ENCODE results near the gene TARBP1.
"Not testable (repeated sequence)": the region's sequence is repeated elsewhere in the genome, so short reads cannot be mapped to it uniquely, and the experiment has no call there.

TARBP1 gene, protein sequence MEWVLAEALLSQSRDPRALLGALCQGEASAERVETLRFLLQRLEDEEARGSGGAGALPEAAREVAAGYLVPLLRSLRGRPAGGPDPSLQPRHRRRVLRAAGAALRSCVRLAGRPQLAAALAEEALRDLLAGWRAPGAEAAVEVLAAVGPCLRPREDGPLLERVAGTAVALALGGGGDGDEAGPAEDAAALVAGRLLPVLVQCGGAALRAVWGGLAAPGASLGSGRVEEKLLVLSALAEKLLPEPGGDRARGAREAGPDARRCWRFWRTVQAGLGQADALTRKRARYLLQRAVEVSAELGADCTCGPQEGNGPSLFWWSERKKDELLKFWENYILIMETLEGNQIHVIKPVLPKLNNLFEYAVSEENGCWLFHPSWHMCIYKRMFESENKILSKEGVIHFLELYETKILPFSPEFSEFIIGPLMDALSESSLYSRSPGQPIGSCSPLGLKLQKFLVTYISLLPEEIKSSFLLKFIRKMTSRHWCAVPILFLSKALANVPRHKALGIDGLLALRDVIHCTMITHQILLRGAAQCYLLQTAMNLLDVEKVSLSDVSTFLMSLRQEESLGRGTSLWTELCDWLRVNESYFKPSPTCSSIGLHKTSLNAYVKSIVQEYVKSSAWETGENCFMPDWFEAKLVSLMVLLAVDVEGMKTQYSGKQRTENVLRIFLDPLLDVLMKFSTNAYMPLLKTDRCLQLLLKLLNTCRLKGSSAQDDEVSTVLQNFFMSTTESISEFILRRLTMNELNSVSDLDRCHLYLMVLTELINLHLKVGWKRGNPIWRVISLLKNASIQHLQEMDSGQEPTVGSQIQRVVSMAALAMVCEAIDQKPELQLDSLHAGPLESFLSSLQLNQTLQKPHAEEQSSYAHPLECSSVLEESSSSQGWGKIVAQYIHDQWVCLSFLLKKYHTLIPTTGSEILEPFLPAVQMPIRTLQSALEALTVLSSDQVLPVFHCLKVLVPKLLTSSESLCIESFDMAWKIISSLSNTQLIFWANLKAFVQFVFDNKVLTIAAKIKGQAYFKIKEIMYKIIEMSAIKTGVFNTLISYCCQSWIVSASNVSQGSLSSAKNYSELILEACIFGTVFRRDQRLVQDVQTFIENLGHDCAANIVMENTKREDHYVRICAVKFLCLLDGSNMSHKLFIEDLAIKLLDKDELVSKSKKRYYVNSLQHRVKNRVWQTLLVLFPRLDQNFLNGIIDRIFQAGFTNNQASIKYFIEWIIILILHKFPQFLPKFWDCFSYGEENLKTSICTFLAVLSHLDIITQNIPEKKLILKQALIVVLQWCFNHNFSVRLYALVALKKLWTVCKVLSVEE (N-terminal part only)

DNA sequence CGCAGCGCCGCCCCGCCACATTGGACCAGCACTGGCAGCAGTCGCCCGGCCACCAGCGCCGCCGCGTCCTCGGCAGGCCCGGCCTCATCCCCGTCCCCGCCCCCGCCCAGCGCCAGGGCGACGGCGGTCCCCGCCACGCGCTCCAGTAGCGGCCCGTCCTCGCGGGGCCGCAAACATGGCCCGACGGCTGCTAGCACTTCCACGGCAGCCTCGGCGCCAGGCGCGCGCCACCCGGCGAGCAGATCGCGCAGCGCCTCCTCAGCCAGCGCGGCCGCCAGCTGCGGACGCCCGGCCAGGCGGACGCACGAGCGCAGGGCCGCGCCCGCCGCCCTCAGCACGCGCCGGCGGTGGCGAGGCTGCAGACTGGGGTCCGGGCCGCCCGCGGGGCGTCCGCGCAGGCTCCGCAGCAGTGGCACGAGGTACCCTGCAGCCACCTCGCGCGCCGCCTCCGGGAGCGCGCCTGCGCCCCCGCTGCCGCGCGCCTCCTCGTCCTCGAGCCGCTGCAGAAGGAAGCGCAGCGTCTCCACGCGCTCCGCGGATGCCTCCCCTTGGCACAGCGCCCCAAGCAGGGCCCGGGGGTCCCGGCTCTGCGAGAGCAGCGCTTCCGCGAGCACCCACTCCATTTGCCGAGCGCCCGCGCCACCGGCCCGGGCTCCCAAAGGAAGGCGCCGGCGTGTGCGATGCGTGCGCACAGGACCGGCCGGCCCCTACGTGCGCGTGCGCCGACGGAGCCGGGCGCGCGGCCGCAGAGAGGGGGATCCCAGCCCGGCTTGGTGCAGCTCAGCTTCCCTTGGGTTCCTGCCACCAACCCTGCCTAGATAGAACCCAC, at the start of gene TARBP1:
TSS of gene TARBP1 (minus strand) at position 699 of the 829 bp plus-strand sequence. CDS start at position 623, 76 bp downstream.
- peak; percentile 78 for DNase-seq

DNA sequence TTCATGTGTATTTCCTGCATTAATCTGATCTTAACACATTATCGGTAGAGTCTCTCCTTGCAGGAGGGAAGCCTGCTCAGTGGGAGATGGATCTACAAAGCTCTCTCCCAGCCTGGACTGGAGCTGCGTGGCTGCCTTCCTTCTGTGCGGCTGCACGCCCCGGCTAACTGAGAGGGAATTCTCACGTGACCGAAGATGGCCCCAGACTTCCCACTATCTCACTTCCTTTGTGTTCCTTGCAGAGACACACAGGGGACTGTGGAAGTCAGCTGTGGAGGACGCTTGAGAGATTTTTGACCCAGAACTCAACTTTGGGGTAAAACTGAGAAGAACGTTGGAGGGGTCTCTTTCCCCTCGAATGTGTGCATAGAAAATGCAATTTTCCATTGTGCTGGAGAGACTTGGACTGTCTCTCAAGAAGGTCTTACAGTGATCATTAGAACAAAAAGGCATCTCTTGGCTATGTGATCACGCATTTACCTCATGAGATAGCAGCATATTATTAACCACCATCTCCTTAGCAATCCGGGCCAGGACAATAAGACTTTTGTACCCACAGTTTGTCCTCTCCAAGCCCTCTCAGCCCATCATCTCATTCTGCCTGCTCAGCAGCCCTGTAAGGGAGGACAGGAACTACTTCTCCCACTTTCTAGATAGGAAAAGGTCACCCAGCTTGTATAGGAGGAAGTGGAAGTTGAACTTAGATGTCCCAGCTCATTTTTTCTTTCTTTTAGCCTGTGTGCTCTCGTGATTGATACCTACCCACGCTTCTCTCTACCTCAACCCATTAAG, 49.3 kb upstream of the TARBP1 start:
- DNase-seq: no peak

DNA sequence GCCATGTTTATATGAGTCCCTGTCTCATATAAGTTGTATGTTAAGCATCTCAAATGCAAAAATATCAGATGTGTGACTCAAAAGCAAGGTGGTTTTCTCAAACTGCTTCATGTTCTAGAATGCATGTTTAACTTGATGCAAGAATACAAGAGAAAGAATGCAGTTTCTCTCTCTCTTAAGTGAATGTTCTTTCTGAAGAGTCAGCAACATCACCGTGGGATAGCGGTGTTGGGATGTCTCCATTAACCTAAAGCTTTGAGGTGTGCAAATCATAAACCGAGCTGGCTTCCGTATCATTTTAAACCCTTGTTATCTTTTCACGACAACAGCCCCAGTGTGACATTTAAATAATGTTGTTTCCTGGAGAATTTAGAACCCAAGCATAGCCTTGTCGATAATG, 48.4 kb upstream of the TARBP1 start:
- DNase-seq: no peak

DNA sequence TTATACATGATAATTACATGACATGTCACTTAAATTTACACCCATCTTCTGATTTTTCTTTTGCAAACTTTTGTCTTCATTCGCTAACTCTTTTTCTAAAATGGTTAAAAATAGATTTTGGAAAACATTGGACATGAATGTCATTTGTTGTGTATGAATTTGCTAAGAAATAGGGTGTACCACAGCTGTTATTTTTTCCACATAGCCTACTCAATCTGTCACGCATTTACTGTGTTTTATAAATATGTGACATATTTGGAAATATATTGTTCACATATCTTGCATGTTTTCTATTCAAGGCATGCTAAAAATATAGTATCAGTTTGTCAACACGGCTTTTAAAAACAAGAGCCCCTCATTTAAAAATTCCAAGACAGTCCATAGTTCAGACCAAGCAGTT, 47.9 kb upstream of the TARBP1 start:
- DNase-seq: no peak

DNA sequence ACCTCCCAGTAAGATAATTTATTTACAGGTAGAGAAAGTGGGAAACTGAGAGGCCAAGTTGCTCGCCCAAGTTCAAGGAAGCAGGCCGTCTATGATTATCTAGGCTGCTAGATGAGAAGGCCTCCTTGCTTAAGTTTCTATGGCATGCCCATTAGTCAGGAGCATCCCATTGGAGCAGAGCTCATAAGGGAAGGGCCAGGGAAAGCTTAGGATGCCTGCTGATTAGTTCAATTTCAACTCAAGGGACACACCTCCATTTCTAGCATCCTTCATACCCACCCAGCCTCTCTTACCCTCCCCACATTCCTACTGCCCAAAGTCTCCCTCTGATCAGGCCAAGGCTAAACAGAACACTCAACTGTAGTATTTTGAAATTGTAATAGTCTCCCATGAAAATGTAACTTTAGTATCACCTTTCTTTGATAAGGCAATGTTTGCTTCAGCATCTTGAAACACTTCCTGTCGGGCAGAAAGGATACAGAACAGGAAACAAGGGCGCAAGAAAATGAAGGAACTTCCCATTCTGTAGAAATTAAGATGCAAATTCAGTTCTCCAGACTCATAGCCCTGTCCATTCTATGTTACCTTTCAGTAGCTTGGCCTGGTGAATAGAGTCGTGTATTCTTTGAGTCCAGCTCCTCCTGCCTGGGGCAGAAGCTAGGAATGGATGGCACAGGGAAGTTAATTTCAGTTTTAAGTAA, 46.3 kb upstream of the TARBP1 start:
- no peak for DNase-seq

DNA sequence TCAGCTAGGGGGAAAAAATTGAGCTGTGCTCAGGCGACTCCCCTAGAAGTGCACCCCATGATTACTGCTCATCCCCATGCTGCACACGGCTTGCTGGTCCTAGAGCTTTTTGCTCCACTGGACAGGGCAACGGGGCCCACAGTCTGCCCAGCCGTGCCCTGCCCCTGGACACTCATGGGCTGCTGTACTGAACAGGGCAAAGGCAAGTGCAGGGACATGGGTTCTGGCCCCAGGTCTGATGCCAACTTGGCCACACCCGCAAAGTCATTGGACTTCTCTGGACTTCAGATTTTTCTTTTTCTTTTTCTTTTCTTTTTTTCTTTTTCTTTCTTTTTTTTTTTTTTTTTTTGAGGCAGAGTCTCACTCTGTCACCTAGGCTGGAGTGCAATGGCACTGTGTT, 42.9 kb upstream of the TARBP1 start:
- no peak for DNase-seq

DNA sequence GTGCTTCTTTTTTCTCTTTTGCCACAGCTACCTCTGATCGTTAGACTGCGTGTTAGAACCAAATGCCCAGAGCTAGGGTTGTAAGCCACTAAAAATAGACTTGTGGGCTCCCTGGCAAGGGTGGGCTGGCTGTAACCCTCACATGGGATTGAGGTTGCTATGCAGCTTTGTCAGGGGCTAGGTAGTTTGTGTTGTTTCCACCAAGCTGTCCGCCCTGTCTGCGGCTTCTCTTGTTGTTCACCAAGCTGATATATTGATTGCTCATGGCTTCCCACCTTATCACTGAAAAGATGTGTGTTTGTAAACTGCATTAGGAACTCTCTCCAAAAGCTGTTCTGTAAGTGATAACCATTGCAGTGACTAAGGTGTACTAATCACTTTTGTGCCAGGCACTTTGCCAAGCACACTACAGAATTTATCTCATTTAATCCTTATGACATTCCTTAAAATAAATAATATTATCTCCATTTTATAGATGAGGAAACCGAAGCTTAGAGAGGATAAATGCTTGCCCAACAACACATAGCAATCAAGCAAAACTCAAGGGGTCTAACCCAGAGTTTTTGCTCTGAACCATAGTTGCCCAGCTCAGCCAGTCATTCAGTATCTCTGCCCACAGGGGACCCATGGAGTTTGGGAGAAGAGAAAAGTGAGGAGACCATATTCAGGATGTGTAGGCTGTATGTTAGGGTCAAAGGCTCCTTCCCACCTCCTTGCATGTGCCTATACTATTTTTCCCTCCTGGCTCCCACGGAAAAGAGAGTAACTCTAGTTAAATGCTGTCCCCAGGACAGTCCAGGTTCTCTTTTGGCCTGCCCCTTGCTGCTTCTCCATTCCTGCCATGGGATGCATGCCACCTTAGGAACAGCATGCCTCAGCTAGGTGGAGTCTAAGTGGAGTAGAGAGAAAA, 42.2 kb upstream of the TARBP1 start:
- DNase-seq: no peak

DNA sequence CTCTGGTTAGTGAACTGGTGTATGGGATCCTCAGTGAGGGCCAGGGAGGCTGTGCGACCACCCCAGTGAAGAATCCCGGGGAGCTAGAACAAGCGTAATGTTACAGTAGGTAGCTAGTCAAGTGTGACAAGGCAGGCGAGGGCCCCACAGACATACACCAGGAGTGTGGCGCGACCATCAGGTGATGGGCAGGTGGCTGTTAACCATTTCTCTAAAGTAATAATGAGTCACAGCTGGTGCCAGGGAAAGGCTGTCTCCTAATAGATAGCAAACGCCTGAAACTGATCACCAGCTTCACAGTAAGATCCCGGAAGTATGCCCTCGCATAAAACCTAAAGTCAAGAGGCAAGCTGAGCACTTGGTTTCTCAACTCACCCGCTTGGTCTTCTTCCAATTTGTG, 40.5 kb upstream of the TARBP1 start:
- DNase-seq: no peak

DNA sequence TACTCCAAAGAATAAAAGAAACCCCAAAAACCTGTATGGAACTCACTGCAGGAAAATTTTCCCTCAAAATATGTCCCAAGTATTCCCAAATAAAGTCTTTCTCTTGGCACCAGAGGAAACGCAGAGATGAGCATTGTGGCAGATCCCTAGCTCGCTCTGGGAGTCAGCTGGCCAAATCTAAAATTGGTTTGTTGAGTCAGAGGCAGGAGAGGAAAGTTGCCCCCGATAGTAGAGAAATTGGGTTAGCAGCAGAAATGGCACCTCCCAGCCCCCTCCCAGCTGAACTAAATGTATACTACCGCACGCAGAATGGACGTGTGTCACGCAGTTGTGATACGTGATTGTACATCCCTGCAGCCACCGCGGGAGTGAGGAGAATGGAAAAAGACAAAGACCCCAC, 39.9 kb upstream of the TARBP1 start:
- no peak for DNase-seq

DNA sequence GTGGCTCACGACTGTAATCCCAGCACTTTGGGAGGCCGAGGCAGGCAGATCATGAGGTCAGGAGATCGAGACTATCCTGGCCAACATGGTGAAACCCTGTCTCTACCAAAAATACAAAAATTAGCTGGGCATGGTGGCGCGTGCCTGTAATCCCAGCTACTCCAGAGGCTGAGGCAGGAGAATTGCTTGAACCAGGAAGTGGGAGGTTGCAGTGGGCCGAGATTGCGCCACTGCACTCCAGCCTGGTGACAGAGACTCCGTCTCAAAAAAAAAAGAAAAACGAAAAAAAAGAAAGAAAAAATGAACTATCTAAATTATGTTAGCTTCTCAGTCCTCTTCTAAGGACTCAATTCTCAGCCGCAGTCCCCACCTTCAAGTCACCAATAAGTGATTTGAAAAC, 39.1 kb upstream of the TARBP1 start:
- not testable (repeated sequence) for DNase-seq

DNA sequence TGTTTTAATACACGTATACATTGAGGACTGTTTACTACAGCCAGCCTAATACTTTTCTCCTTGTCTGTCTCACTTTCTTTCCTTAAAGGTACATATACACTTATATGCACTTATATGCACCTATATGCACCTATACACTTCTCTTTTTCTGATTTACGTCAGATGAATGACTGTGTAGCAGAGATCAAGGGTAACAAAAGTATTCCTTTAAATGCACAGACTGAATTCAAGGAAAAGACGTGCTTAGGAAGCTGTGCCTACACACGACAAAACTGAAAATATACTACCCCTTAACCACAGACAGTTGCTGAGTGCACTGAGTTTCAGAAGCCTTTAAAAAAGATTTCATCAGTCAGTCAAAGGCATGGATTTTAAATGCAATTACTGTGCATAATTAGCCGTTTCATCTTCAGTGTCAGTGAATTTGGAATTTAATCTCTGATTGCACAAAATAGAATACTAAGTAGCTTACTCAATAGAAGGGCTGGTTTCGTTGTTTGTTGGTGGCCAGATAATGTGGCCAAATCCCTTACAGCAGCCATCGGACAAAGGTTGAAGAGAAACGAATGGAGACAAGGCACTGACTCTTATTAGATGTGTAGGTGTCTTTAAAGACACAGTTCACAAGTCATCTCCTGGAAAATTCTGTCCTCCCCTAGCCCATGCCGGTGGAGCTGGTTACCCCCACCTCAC, 38.3 kb upstream of the TARBP1 start:
- DNase-seq: no peak

DNA sequence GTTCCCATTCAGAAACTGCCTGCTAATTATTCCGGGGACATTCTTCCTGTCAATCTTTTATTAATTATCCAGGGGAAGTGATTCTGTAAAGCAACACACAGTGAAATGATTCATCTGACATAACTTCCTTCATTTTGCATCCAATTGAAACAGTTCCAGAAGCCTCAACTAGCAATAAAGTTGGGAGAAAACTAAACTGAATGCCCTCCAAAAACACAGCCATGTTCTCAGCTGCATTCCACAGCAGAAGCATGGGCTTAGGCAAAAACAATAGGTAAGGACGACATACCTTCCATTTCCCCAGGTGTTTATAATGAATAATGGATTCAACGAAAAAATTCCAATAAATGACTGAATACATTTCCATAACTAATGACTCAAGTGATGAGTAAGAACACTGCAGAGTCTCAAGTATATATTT, 36.9 kb upstream of the TARBP1 start:
- DNase-seq: no peak

DNA sequence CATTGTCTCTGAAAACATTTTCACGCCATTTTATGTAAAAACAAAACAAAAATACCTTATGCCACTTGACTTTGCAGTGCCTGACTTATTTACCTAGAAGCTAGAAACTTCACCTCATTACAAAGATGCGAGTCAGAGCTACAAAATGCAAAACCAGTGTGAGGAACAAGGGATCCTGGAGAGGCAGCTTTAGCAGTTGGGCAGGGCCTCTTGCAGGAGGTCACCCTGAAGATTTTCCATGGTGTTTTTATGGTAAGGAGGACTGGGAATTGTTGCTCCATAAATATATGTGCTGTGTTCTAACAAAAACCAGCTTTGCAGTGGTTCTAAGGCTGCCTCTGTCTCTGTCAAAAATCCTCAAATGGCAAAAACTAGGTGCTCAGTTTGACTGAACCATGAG, 36.4 kb upstream of the TARBP1 start:
- no peak for DNase-seq

DNA sequence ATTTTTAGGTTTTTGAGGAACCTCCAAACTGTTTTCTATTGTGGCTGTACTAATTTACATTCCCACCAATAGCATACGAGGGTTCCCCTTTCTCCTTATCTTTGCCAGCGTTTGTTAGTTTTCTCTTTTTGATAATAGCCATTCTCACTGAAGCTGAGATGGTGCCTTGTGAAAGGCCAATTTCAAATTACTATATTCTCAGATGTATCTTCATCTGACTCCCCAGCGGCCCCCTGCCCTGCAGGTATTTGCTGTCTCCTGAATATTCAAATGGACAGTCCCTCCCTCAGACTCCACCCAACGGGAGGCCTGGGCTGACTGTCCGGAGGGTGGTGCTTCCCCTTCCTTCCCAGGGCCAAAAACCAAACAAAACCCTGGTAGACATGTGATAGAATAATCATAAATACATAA, 33.5 kb upstream of the TARBP1 start:
- no peak for DNase-seq

DNA sequence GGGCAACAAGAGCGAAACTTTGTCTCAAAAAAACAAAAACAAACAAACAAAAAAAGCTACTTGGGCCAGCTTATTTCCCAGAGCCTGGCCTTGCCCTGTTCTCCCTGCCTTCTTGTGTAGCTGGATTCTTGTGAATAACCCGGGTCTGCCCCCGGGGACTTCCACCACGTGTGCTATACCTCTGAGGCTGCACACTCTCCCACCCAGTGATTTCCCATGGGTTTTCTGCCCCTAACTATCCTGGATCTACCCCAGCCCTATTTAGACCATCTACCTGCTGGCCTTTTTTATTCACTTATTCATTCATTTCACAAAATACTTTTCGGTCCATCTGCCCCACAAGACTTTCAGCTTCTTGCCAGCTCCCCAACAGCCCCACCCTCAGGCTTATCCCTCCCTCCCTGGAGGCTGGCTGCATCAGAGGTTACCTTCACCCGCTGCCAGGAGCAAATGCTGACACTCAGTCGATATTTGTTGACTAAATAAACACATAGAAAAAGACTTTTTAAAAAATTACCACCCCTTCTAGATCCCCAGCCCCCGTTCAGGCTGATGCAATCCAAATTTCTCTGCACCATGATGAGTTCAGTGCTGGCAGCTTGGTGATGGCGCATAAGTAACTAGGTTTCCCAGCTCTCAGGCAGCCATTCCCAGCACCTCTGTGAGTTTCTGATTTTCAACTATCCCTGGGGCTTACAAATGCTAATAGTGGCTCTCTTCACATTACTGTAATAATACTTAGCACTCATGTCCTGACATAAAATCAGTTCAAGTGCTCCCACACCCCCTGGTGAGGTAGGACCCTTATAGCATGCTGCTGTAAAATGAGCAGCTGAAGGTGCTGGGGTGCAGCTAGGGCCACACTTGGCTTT, 30.7 kb upstream of the TARBP1 start:
- DNase-seq: no peak

DNA sequence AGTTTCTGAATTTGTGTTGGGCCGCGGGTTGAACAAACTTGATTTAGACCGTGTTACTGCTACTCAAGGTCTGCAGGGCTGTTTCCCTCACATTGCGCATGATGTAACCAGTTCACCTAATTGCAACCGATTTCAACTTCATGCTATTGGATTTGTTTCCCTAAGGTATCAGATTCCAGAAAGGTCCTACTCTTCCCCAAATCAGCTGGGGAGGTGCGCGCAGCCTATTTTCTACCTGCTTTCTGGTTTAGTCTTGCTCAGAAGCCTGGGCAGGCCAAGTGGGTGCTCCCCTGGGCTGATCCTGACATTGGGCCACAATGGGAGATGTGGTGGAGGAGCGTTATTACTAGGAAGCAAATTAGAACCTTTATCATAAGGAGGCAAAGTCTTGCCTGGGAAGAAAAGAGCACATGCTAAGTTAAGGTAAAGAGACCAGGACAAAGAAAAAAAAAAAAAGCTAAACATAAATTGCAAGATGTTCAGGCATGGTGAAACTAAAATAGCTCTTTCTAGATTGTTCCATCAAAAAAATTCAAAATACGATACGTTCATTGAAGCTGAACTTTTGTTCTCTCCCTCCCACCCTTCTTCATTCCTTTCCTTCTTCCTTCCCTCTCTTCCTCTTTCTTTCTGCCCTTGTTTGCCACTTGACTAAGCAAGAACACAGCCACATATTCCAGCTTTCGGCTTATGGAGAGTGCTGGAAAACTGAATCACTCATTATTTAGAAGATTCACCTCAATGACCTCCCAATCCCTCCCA, 28.8 kb upstream of the TARBP1 start:
- DNase-seq: no peak

DNA sequence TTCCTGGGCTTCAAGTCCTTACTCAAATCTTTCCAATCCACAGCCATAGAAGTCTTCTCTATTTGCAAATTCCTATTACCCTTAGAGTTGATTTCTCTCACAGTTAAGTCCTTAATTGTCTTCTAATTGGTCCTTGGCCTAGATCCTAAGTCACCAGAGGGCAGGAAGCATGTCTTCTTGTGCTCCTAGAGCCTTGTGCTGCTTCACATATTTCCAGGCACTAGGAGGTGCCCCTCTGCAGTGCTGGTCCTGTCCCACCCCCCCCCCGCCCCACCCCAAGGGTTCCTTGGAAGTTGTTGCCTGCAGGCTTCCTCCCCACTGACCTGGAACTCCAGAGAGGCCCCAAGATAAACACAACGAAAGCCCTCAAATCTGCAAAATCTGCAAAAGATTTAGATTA, 28.1 kb upstream of the TARBP1 start:
- DNase-seq: no peak

Data from CD4-positive, alpha-beta T cell treated with Interleukin-6 for 4 hours (primary cell).